GM12872 (cell line): ENCODE data around the gene CSTB.

ENCODE experiments used
- TF ChIP-seq, protein P1 (sequence below): IDR thresholded peaks from 3 replicates; pipeline ENCODE4 v1.5.1; 2011; ENCODE audit warnings: low read depth, mild to moderate bottlenecking, low read length, moderate library complexity; ENCODE audit not compliant: insufficient read depth

CSTB gene

GRCh38 chr21:43733529-43734071, 42.5 kb downstream of the CSTB start:
- TF ChIP-seq, protein P1, sequence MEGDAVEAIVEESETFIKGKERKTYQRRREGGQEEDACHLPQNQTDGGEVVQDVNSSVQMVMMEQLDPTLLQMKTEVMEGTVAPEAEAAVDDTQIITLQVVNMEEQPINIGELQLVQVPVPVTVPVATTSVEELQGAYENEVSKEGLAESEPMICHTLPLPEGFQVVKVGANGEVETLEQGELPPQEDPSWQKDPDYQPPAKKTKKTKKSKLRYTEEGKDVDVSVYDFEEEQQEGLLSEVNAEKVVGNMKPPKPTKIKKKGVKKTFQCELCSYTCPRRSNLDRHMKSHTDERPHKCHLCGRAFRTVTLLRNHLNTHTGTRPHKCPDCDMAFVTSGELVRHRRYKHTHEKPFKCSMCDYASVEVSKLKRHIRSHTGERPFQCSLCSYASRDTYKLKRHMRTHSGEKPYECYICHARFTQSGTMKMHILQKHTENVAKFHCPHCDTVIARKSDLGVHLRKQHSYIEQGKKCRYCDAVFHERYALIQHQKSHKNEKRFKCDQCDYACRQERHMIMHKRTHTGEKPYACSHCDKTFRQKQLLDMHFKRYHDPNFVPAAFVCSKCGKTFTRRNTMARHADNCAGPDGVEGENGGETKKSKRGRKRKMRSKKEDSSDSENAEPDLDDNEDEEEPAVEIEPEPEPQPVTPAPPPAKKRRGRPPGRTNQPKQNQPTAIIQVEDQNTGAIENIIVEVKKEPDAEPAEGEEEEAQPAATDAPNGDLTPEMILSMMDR, result no peak

DNA sequence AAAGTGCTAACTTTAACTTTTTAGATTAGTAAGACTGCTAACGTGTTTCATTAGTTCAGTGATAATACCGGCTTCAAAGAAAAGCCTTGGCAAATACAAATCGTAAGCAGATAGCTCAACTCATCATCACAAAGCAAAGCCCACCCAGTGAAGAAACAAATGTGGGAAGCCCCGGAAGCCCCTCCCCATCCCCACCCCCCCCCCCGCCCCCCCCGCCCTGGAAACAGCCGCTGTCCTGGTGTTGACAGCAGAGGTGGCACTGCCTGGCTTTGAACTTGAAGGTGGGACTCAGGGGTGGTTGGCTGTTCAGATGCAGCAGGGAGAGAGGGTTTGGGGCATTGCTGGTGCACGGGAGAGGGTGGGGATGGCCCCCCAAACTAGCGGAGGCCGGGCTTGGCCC, 43.0 kb downstream of the CSTB start:
- TF ChIP-seq, protein P1, result no peak

GRCh38 chr21:43731891-43732711, 44.0 kb downstream of the CSTB start:
- TF ChIP-seq, protein P1, result no peak

DNA sequence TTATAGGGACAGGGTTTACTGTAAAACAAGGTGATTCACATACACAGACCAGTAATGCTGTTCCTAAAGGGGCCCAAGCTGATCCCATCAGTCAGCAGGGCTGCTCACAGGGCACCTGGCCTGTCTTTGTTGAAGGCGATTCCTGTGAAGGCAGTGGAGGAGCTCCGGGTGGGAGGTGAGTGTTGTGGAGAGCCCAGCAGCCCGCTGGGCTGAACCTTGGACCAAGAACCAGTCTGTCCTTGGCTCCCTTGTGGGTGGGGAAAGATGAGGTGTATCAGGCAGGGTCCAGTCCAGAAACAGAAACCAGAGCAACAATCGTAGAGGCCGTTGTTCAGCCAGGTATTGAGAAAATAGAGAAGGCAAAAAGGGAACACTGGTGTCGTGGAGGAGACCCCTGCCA, 44.6 kb downstream of the CSTB start:
- TF ChIP-seq, protein P1, result no peak

GRCh38 chr21:43728467-43729390, 47.4 kb downstream of the CSTB start:
- TF ChIP-seq, protein P1, result no peak; the same call in 2 of the 3 replicates

DNA sequence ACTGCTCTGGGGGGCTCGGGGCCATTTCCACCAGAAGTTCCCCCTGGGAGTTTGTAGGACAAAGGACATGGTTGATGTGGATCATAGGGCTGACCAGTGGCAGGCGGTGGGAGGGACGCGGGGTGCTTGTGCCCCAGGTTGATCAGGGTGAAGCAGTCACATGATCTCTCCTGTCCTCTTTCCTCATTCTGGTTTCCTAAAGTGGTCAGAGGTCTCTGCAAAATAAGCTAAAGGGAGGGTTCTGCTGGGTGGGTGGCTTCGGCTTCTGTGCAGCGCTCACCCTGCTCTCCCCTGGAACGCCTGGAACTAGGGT, 48.0 kb downstream of the CSTB start:
- TF ChIP-seq, protein P1, result no peak

GRCh38 chr21:43727519-43728153, 48.5 kb downstream of the CSTB start:
- TF ChIP-seq, protein P1, result no peak
